Uterus (tissue), 2 donors: ENCODE data around the gene SPDYE5.

Experiments used
- POLR2A ChIP-seq, 2 donors: fragments of 450-650 bp; IDR thresholded peaks; one replicate each; pipeline ENCODE4 v1.6.1; 2016; ENCODE audit warnings: antibody characterized with exemption in 2 of 2, mild to moderate bottlenecking in 1 of 2, moderate library complexity in 1 of 2
- TF ChIP-seq, protein P1 (sequence below), 4 experiments: fragments of 200-600 bp in 2 of 4; fragments of 450-650 bp in 2 of 4; sonication (generic) in 2 of 4; IDR thresholded peaks; one replicate each; pipeline ENCODE4 v1.5.1; 2016 to 2019; ENCODE audit warnings: antibody characterized with exemption in 4 of 4, mild to moderate bottlenecking in 2 of 4, moderate library complexity in 1 of 4

DNA sequence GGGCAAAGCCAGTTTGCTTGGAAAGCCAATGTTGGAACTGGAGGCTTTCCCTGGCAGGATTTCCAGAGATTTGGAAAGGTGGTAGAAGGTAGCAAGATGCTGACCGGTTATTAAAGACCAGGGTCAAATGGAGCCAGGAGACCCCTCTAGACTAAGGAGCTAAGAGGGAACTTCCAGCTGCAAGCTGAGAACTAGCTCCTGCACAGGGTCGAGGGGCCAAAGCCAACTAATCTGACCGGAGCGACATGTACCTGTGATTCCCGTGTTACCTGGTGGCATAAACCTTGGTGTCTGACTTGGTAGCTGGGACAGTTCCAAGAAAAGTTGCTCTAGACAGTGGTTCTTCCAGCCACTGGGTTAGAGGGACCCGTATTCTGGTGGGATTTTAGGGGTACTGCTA, 41.8 kb downstream of the SPDYE5 start:
- TF ChIP-seq, protein P1, sequence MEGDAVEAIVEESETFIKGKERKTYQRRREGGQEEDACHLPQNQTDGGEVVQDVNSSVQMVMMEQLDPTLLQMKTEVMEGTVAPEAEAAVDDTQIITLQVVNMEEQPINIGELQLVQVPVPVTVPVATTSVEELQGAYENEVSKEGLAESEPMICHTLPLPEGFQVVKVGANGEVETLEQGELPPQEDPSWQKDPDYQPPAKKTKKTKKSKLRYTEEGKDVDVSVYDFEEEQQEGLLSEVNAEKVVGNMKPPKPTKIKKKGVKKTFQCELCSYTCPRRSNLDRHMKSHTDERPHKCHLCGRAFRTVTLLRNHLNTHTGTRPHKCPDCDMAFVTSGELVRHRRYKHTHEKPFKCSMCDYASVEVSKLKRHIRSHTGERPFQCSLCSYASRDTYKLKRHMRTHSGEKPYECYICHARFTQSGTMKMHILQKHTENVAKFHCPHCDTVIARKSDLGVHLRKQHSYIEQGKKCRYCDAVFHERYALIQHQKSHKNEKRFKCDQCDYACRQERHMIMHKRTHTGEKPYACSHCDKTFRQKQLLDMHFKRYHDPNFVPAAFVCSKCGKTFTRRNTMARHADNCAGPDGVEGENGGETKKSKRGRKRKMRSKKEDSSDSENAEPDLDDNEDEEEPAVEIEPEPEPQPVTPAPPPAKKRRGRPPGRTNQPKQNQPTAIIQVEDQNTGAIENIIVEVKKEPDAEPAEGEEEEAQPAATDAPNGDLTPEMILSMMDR (IDR thresholded peaks at IDR 0.05): no peak
- TF ChIP-seq POLR2A (IDR thresholded peaks at IDR 0.05): no peak
